Measurements from ENCODE around the gene RFX7.
"Not testable (repeated sequence)": the region's sequence is repeated elsewhere in the genome, so short reads cannot be mapped to it uniquely, and the experiment has no call there.

Gene RFX7

DNA sequence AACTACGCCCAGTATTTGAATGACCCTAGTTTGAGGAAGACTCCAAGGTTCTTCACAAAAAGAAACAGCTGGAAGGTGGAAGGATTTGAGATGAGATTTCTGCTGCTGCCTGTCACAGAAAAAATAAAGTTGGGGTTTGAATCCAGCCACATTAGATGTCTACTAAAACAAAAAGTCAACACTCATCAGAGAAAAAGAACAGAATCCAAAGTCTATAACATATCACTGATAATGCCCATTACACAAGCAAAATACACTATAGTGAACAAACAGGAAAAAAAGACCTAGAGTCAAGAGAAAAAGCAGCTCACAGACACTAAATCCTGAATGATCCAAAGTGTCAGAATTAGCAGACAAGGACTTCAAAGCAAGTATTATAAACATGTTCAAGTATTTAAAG, 56.0 kb downstream of the RFX7 start:
- H3K36me3 ChIP-seq = peaks cover 18% of the 10 kb centered on the region
- no peak overlapping the region for H3K4me3 ChIP-seq
- peaks cover 20% of the 10 kb centered on the region for H3K9me3 ChIP-seq

DNA sequence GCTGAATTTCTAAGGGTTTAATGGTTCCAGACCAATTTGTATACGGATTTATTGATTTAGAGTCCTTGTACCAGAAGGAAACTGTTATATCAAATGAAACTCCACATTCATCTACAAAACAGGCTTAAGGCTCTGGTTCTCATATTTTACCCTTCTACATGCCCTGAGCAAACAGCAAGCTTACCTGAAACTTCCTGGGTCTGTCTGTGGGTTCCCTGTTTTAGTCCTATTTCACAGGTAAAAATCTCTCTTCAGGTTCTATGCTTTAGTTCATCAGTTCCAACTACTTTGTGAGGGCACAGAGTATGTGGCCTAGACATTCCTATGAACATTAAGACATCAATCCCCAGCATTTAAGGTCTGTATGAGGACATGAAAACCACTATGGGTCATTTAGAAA, 57.7 kb downstream of the RFX7 start:
- peaks cover 8% of the 10 kb centered on the region; the same call in 1 of the 2 replicates for H3K36me3 ChIP-seq
- no peaks in the 10 kb centered on the region for H3K27me3 ChIP-seq
- H3K4me1 ChIP-seq = no peaks in the 10 kb centered on the region
- H3K4me3 ChIP-seq = no peak overlapping the region
- H3K27ac ChIP-seq = no peak overlapping the region
- H3K9me3 ChIP-seq = peaks cover 23% of the 10 kb centered on the region
- peaks cover 68% of the 10 kb centered on the region for H4K20me1 ChIP-seq
- H3K9ac ChIP-seq = no peak overlapping the region
- H3K4me2 ChIP-seq = no peak overlapping the region
- no peak for TF ChIP-seq Cebpa-rat (IDR thresholded peaks at IDR 0.05)

More for the DNA sequence above, 56.0 kb downstream of the RFX7 start:
- H3K27ac ChIP-seq = no peak overlapping the region
- no peak overlapping the region for H3K4me2 ChIP-seq
- H3K9ac ChIP-seq = no peak overlapping the region
- no peak for TF ChIP-seq Cebpa-rat (IDR thresholded peaks at IDR 0.05)
- no peaks in the 10 kb centered on the region for H3K27me3 ChIP-seq
- no peaks in the 10 kb centered on the region for H3K4me1 ChIP-seq
- H4K20me1 ChIP-seq = peaks cover 68% of the 10 kb centered on the region

DNA sequence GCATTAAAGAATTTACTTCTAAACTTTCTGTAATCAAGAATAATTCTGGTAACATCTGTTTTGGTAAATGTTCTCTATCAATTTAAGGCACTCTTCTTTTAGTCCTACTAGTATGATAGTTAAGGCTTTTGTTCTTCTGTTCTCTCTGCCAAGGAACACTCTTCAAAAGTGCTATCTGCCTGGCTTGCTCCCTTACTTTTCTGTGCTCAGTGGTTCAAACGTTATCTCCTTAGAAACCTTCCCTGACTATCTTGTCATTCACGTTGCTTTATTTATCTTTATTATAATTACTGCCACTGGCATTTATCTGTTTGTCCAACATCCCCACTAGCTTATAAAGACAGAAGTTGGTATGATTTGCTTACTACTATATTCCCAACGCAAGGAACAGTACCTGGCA, 59.2 kb downstream of the RFX7 start:
- Histone ChIP-seq H3K4me3 (no peak overlapping the region), H3K27ac (no peak overlapping the region), H3K27me3 (no peaks in the 10 kb centered on the region), H3K36me3 (peaks cover 9% of the 10 kb centered on the region; the same call in 1 of the 2 replicates), H3K9ac (no peak overlapping the region), H3K4me2 (no peak overlapping the region), H3K9me3 (peaks cover 23% of the 10 kb centered on the region), H4K20me1 (peaks cover 68% of the 10 kb centered on the region), H3K4me1 (no peaks in the 10 kb centered on the region)
- TF ChIP-seq Cebpa-rat (IDR thresholded peaks at IDR 0.05) = no peak

DNA sequence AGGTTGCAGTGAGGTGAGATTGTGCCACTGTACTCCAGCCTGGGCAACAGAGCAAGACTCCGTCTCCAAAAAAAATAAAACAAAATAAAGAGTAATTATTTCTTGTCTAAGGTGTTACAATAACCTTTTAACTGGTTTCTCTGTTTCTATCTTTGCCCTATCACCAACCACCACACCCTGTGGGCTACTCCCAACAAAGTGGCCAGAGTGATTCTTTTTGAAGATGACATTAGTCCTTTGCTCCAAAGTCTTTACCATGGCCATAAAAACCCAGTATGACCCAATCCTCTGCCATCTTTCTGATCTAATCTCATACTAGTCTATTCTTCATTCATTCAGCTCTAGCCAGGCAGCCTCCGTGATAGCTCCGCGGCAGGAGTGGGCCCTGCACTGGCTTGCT, 62.8 kb downstream of the RFX7 start:
- H3K4me1 ChIP-seq = no peaks in the 10 kb centered on the region
- H4K20me1 ChIP-seq = peaks cover 66% of the 10 kb centered on the region
- no peak overlapping the region for H3K9ac ChIP-seq
- H3K4me2 ChIP-seq = no peak overlapping the region
- no peaks in the 10 kb centered on the region for H3K27me3 ChIP-seq
- H3K9me3 ChIP-seq = peaks cover 17% of the 10 kb centered on the region
- peaks cover 13% of the 10 kb centered on the region; the same call in 1 of the 2 replicates for H3K36me3 ChIP-seq
- no peak overlapping the region for H3K27ac ChIP-seq
- H3K4me3 ChIP-seq = no peak overlapping the region
- TF ChIP-seq Cebpa-rat (IDR thresholded peaks at IDR 0.05) = no peak

DNA sequence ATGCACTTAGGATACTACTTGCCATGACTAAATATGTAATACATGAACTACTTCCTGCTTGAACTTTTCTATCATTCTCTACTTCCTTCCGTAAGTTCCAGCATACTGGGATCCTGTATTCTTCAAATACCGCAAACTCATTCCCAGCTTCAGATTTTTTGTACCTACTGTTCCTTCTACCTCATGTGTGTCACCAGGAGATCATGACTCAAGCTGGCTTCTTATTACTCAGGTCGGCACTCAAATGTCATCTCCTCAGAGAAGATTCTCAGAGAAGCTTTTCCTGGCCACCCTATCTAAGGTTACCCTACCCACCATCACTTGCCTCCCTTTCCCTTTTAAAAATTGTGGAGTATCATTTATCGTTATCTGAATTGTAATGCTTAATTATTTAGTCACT, 66.7 kb downstream of the RFX7 start:
- H3K4me2 ChIP-seq = no peak overlapping the region
- TF ChIP-seq Cebpa-rat (IDR thresholded peaks at IDR 0.05) = no peak
- no peaks in the 10 kb centered on the region for H3K27me3 ChIP-seq
- no peak overlapping the region for H3K4me3 ChIP-seq
- no peak overlapping the region for H3K9ac ChIP-seq
- H3K36me3 ChIP-seq = peaks cover 38% of the 10 kb centered on the region
- no peaks in the 10 kb centered on the region for H3K4me1 ChIP-seq
- H3K27ac ChIP-seq = no peak overlapping the region
- peaks cover 4% of the 10 kb centered on the region; the same call in 1 of the 2 replicates for H3K9me3 ChIP-seq
- H4K20me1 ChIP-seq = peaks cover 59% of the 10 kb centered on the region

DNA sequence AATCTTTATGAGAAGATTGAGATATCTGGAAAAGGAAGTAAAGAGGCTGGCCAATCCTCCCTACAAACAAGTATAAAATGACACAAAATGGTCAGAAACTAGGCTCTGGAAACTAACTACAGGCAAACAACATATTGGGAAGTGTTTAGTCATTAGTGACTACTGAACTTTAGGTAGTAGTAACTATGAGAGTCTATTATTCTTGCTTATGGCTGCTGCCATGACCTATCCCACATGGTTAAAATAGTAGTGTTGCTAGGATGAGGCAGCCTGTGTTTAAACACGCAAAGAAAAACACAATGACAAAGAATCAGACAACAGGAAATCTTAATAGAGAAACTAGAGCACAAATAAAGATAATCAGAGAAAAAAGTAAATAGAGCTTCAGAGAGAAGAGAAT, 67.9 kb downstream of the RFX7 start:
- no peak overlapping the region for H3K9ac ChIP-seq
- no peak overlapping the region for H3K4me2 ChIP-seq
- no peaks in the 10 kb centered on the region for H3K9me3 ChIP-seq
- no peaks in the 10 kb centered on the region for H3K27me3 ChIP-seq
- no peak for TF ChIP-seq Cebpa-rat (IDR thresholded peaks at IDR 0.05)
- H3K4me3 ChIP-seq = no peak overlapping the region
- no peaks in the 10 kb centered on the region for H3K4me1 ChIP-seq
- no peak overlapping the region for H3K27ac ChIP-seq
- peaks cover 47% of the 10 kb centered on the region for H4K20me1 ChIP-seq
- peaks cover 48% of the 10 kb centered on the region for H3K36me3 ChIP-seq

DNA sequence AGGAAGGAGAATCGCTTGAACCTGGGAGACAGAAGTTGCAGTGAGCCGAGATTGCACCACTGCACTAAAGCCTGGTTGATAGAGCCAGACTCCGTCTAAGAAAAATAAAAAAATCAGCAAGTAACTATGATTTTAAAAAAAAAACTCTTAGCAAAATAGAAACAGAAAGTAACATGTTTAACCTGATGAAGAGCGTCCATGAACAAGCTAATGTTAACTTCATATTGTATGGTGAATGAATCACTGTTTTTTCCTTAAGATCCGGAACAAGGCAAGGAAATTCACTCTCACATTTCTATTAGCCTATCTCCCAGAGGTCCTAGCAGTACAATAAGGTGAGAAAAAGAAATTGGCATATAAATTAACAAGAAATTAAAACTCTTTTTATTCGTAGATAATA, 69.0 kb downstream of the RFX7 start:
- no peak overlapping the region for H3K9ac ChIP-seq
- no peak overlapping the region for H3K27ac ChIP-seq
- H3K4me2 ChIP-seq = no peak overlapping the region
- H3K9me3 ChIP-seq = no peaks in the 10 kb centered on the region
- no peaks in the 10 kb centered on the region for H3K27me3 ChIP-seq
- no peak overlapping the region for H3K4me3 ChIP-seq
- peaks cover 57% of the 10 kb centered on the region for H3K36me3 ChIP-seq
- H3K4me1 ChIP-seq = no peaks in the 10 kb centered on the region
- TF ChIP-seq Cebpa-rat (IDR thresholded peaks at IDR 0.05) = no peak
- peaks cover 44% of the 10 kb centered on the region; the same call in 1 of the 2 replicates for H4K20me1 ChIP-seq

DNA sequence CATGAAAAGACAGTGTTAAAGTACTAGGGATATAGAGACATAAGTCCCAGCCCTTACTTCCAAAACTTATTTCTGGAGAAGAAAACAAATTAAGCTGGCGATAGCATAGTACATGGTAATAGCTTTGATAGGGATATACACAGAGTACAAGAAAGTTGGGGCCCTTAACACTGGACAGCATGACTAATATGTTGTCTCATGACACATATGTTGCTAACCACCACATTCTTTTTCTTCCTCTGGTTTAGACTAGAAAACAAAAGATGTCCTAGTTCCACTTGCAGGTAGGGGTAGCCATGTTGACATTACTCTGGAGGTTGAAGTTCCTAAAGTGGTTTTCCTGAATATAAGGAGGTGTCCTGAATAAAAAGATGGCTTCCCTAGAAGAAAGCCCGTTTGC, 75.3 kb downstream of the RFX7 start:
- H4K20me1 ChIP-seq = peaks cover 51% of the 10 kb centered on the region
- H3K4me3 ChIP-seq = no peak overlapping the region
- no peak overlapping the region for H3K4me2 ChIP-seq
- H3K9me3 ChIP-seq = no peaks in the 10 kb centered on the region
- TF ChIP-seq Cebpa-rat (IDR thresholded peaks at IDR 0.05) = no peak
- no peaks in the 10 kb centered on the region for H3K27me3 ChIP-seq
- H3K4me1 ChIP-seq = peaks cover 6% of the 10 kb centered on the region; the same call in 1 of the 2 replicates
- peaks cover 67% of the 10 kb centered on the region for H3K36me3 ChIP-seq
- no peak overlapping the region for H3K27ac ChIP-seq
- H3K9ac ChIP-seq = no peak overlapping the region

DNA sequence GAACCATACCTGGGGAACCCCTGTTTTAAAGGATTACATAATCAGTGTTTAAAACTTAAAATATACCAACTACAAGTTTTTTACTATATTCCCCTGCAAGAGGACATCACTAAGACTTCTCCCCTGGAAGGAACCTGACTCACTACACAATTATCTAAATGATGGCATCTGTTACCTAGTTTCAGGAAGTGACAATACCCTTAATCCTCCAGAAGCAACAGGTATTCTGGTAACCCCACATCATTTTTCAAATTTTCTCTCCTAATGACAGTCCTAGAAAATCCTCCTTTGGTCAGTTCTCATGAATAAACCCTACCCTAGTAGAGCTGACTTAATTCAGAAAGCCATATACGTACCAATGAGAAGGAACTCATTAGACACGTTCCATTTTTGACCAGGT, 78.4 kb downstream of the RFX7 start:
- Histone ChIP-seq H3K4me1 (peaks cover 6% of the 10 kb centered on the region; the same call in 1 of the 2 replicates), H3K36me3 (peaks cover 35% of the 10 kb centered on the region), H3K9me3 (no peaks in the 10 kb centered on the region), H3K27ac (no peak overlapping the region), H4K20me1 (peaks cover 78% of the 10 kb centered on the region), H3K4me2 (no peak overlapping the region), H3K27me3 (no peaks in the 10 kb centered on the region), H3K9ac (no peak overlapping the region), H3K4me3 (no peak overlapping the region)
- TF ChIP-seq Cebpa-rat (IDR thresholded peaks at IDR 0.05) = no peak

DNA sequence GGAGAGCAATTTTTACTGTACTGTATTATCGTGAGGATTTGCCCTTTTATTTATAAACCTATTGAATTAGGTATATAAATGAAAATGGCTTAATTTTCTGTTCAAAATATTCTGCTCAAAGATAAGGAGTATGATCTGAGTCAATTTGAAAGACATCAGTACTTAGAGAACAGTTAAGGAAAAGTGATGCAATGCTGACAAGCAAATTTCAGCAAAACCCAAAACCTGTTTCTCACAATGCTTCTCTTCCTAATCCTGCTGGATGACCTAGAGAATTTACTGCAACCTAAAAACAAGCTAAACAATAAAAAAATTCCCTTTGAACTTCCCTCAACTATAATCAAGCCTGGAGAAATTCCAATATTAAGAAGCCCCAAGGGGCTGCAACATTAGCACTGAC, 82.7 kb downstream of the RFX7 start:
- Histone ChIP-seq H3K27me3 (no peaks in the 10 kb centered on the region), H3K9me3 (peaks cover 4% of the 10 kb centered on the region; the same call in 1 of the 2 replicates), H3K9ac (no peak overlapping the region), H3K27ac (no peak overlapping the region), H3K4me2 (no peak overlapping the region), H3K36me3 (peaks cover 20% of the 10 kb centered on the region), H4K20me1 (peaks cover 68% of the 10 kb centered on the region), H3K4me1 (no peaks in the 10 kb centered on the region), H3K4me3 (no peak overlapping the region)
- no peak for TF ChIP-seq Cebpa-rat (IDR thresholded peaks at IDR 0.05)

DNA sequence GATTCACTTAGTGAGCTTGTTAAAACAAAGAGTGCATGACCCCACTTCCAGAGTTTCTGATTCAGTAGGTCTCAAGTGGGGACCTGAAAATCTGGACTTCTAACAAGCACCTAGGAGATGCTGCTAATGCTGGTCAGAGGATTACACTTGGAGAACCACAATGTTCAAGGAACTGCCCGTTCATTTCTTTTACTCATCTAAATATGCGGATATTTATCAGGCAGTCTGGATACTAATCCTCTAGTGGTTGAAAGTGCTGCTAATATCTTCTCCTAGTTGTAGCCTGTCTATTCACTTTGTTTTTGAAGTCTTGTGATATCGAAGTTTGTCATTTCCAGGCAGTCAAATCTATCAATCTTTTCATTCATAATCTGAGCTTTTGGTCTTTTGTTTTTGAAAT, 86.8 kb downstream of the RFX7 start:
- H3K9ac ChIP-seq = no peak overlapping the region
- no peaks in the 10 kb centered on the region for H3K4me1 ChIP-seq
- peaks cover 30% of the 10 kb centered on the region; the same call in 1 of the 2 replicates for H4K20me1 ChIP-seq
- H3K36me3 ChIP-seq = peaks cover 13% of the 10 kb centered on the region; the same call in 1 of the 2 replicates
- H3K27ac ChIP-seq = no peak overlapping the region
- no peaks in the 10 kb centered on the region for H3K27me3 ChIP-seq
- H3K4me3 ChIP-seq = no peak overlapping the region
- no peak overlapping the region for H3K4me2 ChIP-seq
- no peak for TF ChIP-seq Cebpa-rat (IDR thresholded peaks at IDR 0.05)
- peaks cover 41% of the 10 kb centered on the region for H3K9me3 ChIP-seq

DNA sequence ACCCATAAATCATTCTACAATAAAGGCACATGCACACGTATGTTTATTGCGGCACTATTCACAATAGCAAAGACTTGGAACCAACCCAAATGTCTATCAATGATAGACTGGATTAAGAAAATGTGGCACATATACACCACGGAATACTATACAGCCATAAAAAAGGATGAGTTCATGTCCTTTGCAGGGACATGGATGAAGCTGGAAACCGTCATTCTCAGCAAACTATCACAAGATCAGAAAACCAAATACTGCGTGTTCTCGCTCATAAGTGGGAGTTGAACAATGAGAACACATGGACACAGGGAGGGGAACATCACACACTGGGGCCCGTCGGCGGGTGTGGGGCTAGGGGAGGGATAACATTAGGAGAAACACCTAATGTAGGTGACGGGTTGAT, 88.4 kb downstream of the RFX7 start:
- not testable (repeated sequence) for H3K4me2 ChIP-seq, H3K27ac ChIP-seq, H3K4me1 ChIP-seq, H3K9ac ChIP-seq, H3K4me3 ChIP-seq, H3K27me3 ChIP-seq
- Histone ChIP-seq H3K36me3 (peaks cover 19% of the 10 kb centered on the region; the same call in 1 of the 2 replicates), H3K9me3 (peaks cover 57% of the 10 kb centered on the region), H4K20me1 (peaks cover 26% of the 10 kb centered on the region; the same call in 1 of the 2 replicates)

DNA sequence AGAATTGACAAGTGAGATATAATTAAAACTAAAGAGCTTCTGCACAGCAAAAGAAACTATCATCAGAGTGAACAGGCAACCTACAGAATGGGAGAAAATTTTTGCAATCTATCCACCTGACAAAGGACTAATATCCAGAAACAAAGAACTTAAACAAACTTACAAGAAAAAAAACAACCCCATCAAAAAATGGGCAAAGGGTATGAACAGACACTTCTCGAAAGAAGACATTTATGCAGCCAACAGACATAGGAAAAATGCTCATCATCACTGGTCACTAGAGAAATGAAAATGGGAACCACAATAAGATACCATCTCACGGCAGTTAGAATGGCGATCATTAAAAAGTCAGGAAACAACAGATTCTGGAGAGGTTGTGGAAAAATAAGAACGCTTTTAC, 88.9 kb downstream of the RFX7 start:
- H3K9ac ChIP-seq, H3K4me3 ChIP-seq, H3K4me1 ChIP-seq, H3K27me3 ChIP-seq, H3K27ac ChIP-seq, H3K4me2 ChIP-seq: not testable (repeated sequence)
- H4K20me1 ChIP-seq = peaks cover 24% of the 10 kb centered on the region; the same call in 1 of the 2 replicates
- peaks cover 22% of the 10 kb centered on the region; the same call in 1 of the 2 replicates for H3K36me3 ChIP-seq
- H3K9me3 ChIP-seq = peaks cover 60% of the 10 kb centered on the region
